GM13976 (cell line): ENCODE results near the gene MARCO.

Experiments
- DNase-seq: peaks from one replicate; pipeline ENCODE4 v3.0.0; 2012; ENCODE audit warnings: low spot score
- CTCF ChIP-seq: IDR thresholded peaks from 2 replicates; pipeline ENCODE4 v1.5.1; 2012; ENCODE audit warnings: borderline replicate concordance, mild to moderate bottlenecking; ENCODE audit not compliant: insufficient read depth; ENCODE audit errors: extremely low read depth, missing control alignments, control extremely low read depth
- in situ Hi-C: fragments of 300-500 bp; cut with MboI; formaldehyde crosslinking; loops from one replicate; pipeline ENCODE4 v1.12.0; 2022; ENCODE audit warnings: low sequenced_read_pairs, mixed read lengths, inconsistent platforms; ENCODE audit not compliant: unreplicated experiment

The MARCO gene, protein sequence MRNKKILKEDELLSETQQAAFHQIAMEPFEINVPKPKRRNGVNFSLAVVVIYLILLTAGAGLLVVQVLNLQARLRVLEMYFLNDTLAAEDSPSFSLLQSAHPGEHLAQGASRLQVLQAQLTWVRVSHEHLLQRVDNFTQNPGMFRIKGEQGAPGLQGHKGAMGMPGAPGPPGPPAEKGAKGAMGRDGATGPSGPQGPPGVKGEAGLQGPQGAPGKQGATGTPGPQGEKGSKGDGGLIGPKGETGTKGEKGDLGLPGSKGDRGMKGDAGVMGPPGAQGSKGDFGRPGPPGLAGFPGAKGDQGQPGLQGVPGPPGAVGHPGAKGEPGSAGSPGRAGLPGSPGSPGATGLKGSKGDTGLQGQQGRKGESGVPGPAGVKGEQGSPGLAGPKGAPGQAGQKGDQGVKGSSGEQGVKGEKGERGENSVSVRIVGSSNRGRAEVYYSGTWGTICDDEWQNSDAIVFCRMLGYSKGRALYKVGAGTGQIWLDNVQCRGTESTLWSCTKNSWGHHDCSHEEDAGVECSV

DNA sequence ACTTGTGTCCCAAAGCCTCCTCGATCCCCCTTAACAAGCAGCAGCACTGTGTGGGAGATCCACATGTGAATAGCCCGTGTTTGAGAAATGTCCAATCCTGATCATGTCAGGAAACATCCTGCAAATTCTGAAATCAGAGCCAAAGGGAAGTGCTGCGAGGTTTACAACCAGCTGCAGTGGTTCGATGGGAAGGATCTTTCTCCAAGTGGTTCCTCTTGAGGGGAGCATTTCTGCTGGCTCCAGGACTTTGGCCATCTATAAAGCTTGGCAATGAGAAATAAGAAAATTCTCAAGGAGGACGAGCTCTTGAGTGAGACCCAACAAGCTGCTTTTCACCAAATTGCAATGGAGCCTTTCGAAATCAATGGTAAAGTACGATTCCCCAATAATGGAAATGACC lies at the start of gene MARCO:
MARCO (plus strand) TSS at position 164 of the 400 bp plus-strand sequence; CDS start at position 271, 107 bp downstream.
- no peak for TF ChIP-seq CTCF
- no peak for DNase-seq
- in situ Hi-C loops, result no loop called here

DNA sequence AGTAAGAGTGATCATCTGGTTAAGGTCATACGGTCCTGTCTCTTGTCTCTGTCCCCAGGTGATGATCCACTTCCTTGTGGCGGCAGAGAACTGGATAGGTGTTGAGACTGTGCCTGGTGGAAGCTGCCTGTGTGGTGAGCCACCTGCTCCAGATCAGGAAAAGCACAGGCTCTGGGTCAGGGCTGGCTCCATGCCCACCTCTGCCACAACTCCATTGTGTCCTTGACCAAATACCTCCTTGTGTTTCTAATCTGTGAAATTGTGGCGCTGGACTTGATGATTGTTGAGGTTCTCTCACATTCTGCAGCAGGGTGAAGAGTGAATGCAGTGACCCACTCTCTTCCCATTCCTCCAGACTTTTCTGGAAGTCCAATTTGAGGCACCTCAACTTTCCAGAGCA lies 48.9 kb upstream of the MARCO start:
- in situ Hi-C loops, result loop anchor here (25.0 kb wide), 3 partner anchors 294 to 594 kb away; no protein-coding TSS in a partner anchor
- no peak for TF ChIP-seq CTCF
- DNase-seq, result no peak

DNA sequence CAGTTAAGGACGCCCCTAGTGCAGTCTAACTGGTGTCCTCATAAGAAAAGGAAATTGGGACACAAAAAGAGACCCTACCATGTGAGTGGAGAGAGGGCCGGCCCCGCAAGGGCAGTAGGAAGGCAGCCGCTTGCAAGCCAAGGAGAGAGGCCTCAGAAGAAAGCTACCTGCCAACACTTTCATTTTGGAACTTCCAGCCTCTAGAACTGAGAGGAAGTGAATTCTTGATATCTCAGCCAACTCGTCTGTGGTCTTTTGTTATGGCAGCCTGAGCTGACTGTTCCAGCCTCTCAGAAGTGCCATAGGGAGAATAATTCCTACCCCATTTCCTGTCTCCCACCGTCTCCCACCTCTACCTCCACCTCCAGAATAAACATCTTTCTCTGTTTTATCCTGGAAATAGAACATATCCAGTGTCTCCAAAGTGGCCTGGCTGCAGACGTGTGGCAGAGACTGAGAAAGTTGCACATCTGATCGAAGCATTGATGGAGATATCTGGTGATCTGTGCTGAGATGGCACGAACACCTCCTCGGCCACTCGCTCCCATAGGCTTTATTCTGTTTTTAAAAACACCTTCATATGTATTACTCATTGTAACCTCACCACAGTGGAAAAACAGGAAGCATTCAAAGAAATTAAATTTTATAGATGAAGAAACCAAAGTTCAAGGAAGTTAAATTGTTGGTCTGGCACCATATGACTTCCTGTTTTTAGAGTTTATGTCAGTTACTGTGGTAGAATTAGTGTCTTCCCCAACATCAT lies 39.5 kb upstream of the MARCO start:
- TF ChIP-seq CTCF, result no peak
- no peak for DNase-seq

GRCh38 chr2:118903029-118903351 lies 39.0 kb upstream of the MARCO start:
- no peak for TF ChIP-seq CTCF
- DNase-seq, result no peak
- in situ Hi-C loops, result no loop called here

More for the DNA sequence above, 39.5 kb upstream of the MARCO start:
- in situ Hi-C loops, result no loop called here

DNA sequence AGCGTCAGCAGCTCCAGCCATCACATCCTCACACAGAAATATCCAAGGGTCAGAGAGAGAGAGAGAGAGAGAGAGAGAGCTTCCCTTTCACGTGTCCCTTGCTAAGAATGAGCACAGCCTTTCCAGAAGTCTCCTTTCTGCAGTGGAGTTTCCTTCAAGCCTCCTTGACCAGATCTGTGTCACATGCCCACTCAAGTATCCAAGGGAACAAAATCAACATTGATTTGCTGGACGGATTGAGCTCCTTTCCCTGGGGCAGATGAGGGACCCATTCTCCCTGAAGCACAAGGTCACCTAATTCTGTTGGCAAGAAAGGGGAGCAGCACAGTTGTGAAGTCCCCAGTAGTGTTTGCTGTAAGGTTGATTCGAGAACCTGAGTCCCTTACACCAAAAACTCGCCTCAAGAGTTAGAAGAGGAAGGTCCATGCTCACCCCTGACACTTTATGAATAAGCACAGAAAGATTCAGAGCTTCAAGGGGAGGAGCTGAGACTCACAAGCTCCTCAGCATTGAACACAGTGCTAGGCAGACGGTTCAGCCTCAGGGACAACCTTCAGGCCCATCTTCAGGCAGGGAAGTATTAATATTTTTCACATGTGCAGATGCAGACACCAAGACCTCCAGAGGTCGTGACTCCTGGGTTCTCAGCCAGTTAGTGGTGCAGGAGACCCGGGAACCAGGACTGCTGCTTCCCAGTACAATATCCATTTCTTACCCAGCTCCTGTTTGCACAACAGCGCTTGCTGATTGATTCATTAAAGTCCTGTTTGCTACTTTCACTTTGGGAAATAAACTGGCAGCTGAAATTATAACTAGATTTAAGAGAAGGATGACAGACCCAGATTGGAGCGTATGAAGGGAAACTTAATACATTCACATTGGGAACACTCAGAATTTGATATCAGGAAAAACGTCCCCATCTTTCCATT lies 38.2 kb upstream of the MARCO start:
- no peak for TF ChIP-seq CTCF
- DNase-seq, result no peak
- in situ Hi-C loops, result no loop called here

GRCh38 chr2:118905206-118905605 lies 36.8 kb upstream of the MARCO start:
- in situ Hi-C loops, result no loop called here
- DNase-seq, result no peak
- TF ChIP-seq CTCF, result no peak
